GM12892 (cell line): ENCODE data around the gene TM4SF18.

ENCODE experiments used
- POLR2A ChIP-seq: IDR thresholded peaks from 2 replicates; pipeline ENCODE4 v1.6.1; 2011; ENCODE audit warnings: low read depth, low read length, control low read depth
- POLR2AphosphoS5 ChIP-seq: IDR thresholded peaks from 2 replicates; pipeline ENCODE4 v1.6.1; 2011; ENCODE audit warnings: low read depth, low read length, control low read depth
- TAF1 ChIP-seq: IDR thresholded peaks from 2 replicates; pipeline ENCODE4 v1.6.1; 2011; ENCODE audit warnings: low read depth, mild to moderate bottlenecking, control low read depth, low read length, borderline replicate concordance

GRCh38 chr3:149368674-149369497, 35.5 kb upstream of the TM4SF18 start:
- TF ChIP-seq POLR2AphosphoS5 (no peak), TAF1 (no peak), POLR2A (no peak)
